GM19193 (cell line): ENCODE data around the gene PTP4A2.
A peak's percentile ranks its signal among the peaks of the same experiment; 100 is the strongest.

Experiments used
- POLR2A ChIP-seq: IDR thresholded peaks from 4 replicates; pipeline ENCODE4 v1.6.1; 2011; ENCODE audit not compliant: insufficient read depth, insufficient read length; ENCODE audit errors: extremely low read depth

The PTP4A2 gene

GRCh38 chr1:31957701-31958674 lies 19.8 kb upstream of the PTP4A2 start:
- TF ChIP-seq POLR2A = no peak

- TF ChIP-seq POLR2A = peak; percentile 43
These were observed 18.0 kb upstream of the PTP4A2 start for GRCh38 chr1:31955917-31956736.

- TF ChIP-seq POLR2A = no peak
These were observed 16.6 kb upstream of the PTP4A2 start for GRCh38 chr1:31954607-31955283.

GRCh38 chr1:31952825-31953220 lies 14.7 kb upstream of the PTP4A2 start:
- no peak for TF ChIP-seq POLR2A

GRCh38 chr1:31951276-31951675 lies 13.1 kb upstream of the PTP4A2 start:
- no peak for TF ChIP-seq POLR2A

GRCh38 chr1:31949862-31950261 lies 11.7 kb upstream of the PTP4A2 start:
- no peak for TF ChIP-seq POLR2A

GRCh38 chr1:31944205-31945089 lies 6.3 kb upstream of the PTP4A2 start:
- peak; percentile 98 for TF ChIP-seq POLR2A

GRCh38 chr1:31943546-31944184 lies 5.5 kb upstream of the PTP4A2 start:
- TF ChIP-seq POLR2A = no peak

- peak; percentile 25 for TF ChIP-seq POLR2A
These were observed 1.5 kb upstream of the PTP4A2 start for GRCh38 chr1:31939484-31940329.

GRCh38 chr1:31937300-31938183 lies 626 bp downstream of the PTP4A2 start:
- TF ChIP-seq POLR2A = peak; percentile 27

GRCh38 chr1:31936981-31937299 lies 1.2 kb downstream of the PTP4A2 start:
- TF ChIP-seq POLR2A = no peak

- TF ChIP-seq POLR2A = no peak
These were observed 1.7 kb downstream of the PTP4A2 start for GRCh38 chr1:31936278-31936980.
